Spinal cord (tissue), 10 donors: ENCODE results near the gene PREX1. TPM values are rescaled to one million over a fixed set of nuclear protein-coding genes. Genes with fewer than 3 reads are reported as not detected.

Experiments used
- DNase-seq, 6 donors: peaks; one replicate each; pipeline versions ENCODE4 v3.0.0 to v3.0.0-alpha.2; 2013 to 2015; ENCODE audit warnings: low spot score in 6 of 6, low read depth in 4 of 6
- H3K27ac ChIP-seq: one replicate; pipeline ENCODE4 v1.5.1; 2013; ENCODE audit warnings: low read depth, low read length, control low read depth
- H3K27me3 ChIP-seq: one replicate; pipeline ENCODE4 v1.6.1; 2013; ENCODE audit warnings: low read length; ENCODE audit not compliant: control insufficient read depth, insufficient read depth
- H3K36me3 ChIP-seq: one replicate; pipeline ENCODE4 v1.6.1; 2013; ENCODE audit warnings: low read length; ENCODE audit not compliant: control insufficient read depth, insufficient read depth
- H3K4me1 ChIP-seq: one replicate; pipeline ENCODE4 v1.6.1; 2013; ENCODE audit warnings: low read length; ENCODE audit not compliant: control insufficient read depth, insufficient read depth
- H3K4me3 ChIP-seq: one replicate; pipeline ENCODE4 v1.5.1; 2013; ENCODE audit warnings: low read depth, low read length, control low read depth
- H3K9me3 ChIP-seq: one replicate; pipeline ENCODE4 v1.6.1; 2013; ENCODE audit warnings: low read length; ENCODE audit not compliant: control insufficient read depth, insufficient read depth
- WGBS: methylation state at CpG from one replicate; pipeline ENCODE4 v1.1.5; 2013; ENCODE audit warnings: missing lambda C conversion rate; ENCODE audit not compliant: insufficient coverage; 5-methylcytosine and 5-hydroxymethylcytosine counted together
- polyA plus RNA-seq, 2 donors: library from polyadenylated mRNA; unstranded; fragments of 120-200 nt; gene quantifications; one replicate each; pipeline ENCODE4 v1.2.1, GENCODE V29; 2013; ENCODE audit not compliant: insufficient read length in 2 of 2
- total RNA-seq, 2 donors: library from RNA; depleted of rRNA in 1 of 2; stranded (reverse); fragments of 120-200 nt in 1 of 2; fragments of >200 nt in 1 of 2; gene quantifications; one replicate each; pipeline versions ENCODE4 v1.2.3 to v1.2.4, GENCODE V29; 2013 to 2014
- donor health status: healthy.

Gene PREX1
- total and polyA plus RNA-seq, 4 donors = 46.7 to 99.1 (median 72.9) TPM

GRCh38 chr20:48679599-48679998 is 148.2 kb downstream of the PREX1 start:
- H3K27ac ChIP-seq = no peak overlapping the region
- no peak overlapping the region for H3K4me3 ChIP-seq
- no peaks in the 10 kb centered on the region for H3K27me3 ChIP-seq
- H3K9me3 ChIP-seq = no peaks in the 10 kb centered on the region
- peaks cover 66% of the 10 kb centered on the region for H3K36me3 ChIP-seq
- peaks cover 24% of the 10 kb centered on the region for H3K4me1 ChIP-seq
- 82% methylated on average over 13 of the region's 14 CpGs for WGBS
- DNase-seq = no peak

- H3K27me3 ChIP-seq = no peaks in the 10 kb centered on the region
- 100% methylated on average over 2 of the region's 3 CpGs for WGBS
- peaks cover 18% of the 10 kb centered on the region for H3K4me1 ChIP-seq
- peaks cover 61% of the 10 kb centered on the region for H3K36me3 ChIP-seq
- DNase-seq = no peak
- H3K4me3 ChIP-seq = no peak overlapping the region
- H3K27ac ChIP-seq = no peak overlapping the region
- no peaks in the 10 kb centered on the region for H3K9me3 ChIP-seq
Measured at GRCh38 chr20:48679011-48679410, 148.8 kb downstream of the PREX1 start.

GRCh38 chr20:48678421-48678820 is 149.4 kb downstream of the PREX1 start:
- H3K27me3 ChIP-seq = no peaks in the 10 kb centered on the region
- H3K4me3 ChIP-seq = no peak overlapping the region
- H3K36me3 ChIP-seq = peaks cover 61% of the 10 kb centered on the region
- H3K4me1 ChIP-seq = peaks cover 12% of the 10 kb centered on the region
- WGBS = no CpG with 5 or more reads among the region's 5 CpGs
- H3K27ac ChIP-seq = no peak overlapping the region
- DNase-seq = no peak
- no peaks in the 10 kb centered on the region for H3K9me3 ChIP-seq

- H3K9me3 ChIP-seq = no peaks in the 10 kb centered on the region
- H3K27ac ChIP-seq = no peak overlapping the region
- no peaks in the 10 kb centered on the region for H3K27me3 ChIP-seq
- H3K36me3 ChIP-seq = peaks cover 69% of the 10 kb centered on the region
- DNase-seq = no peak
- H3K4me1 ChIP-seq = no peaks in the 10 kb centered on the region
- no peak overlapping the region for H3K4me3 ChIP-seq
- WGBS = 80% methylated on average over 10 of the region's 12 CpGs
Measured at GRCh38 chr20:48676795-48677460, 150.9 kb downstream of the PREX1 start.

- WGBS = 96% methylated on average over 8 of the region's 9 CpGs
- no peak overlapping the region for H3K27ac ChIP-seq
- H3K27me3 ChIP-seq = no peaks in the 10 kb centered on the region
- H3K4me3 ChIP-seq = no peak overlapping the region
- H3K9me3 ChIP-seq = no peaks in the 10 kb centered on the region
- H3K4me1 ChIP-seq = no peaks in the 10 kb centered on the region
- DNase-seq = no peak
- H3K36me3 ChIP-seq = peaks cover 67% of the 10 kb centered on the region
Measured at GRCh38 chr20:48676125-48676524, 151.7 kb downstream of the PREX1 start.

- Histone ChIP-seq H3K27ac (no peak overlapping the region), H3K4me3 (no peak overlapping the region), H3K9me3 (no peaks in the 10 kb centered on the region), H3K27me3 (no peaks in the 10 kb centered on the region), H3K4me1 (peaks cover 11% of the 10 kb centered on the region), H3K36me3 (peaks cover 60% of the 10 kb centered on the region)
- no peak for DNase-seq
- 87% methylated on average over 3 of the region's 3 CpGs for WGBS
Measured at GRCh38 chr20:48674461-48674860, 153.3 kb downstream of the PREX1 start.

- H3K27ac ChIP-seq = no peak overlapping the region
- WGBS = 90% methylated on average over 2 of the region's 4 CpGs
Measured at GRCh38 chr20:48673507-48673906, 154.3 kb downstream of the PREX1 start.

GRCh38 chr20:48672324-48672723 is 155.5 kb downstream of the PREX1 start:
- Histone ChIP-seq H3K27me3 (no peaks in the 10 kb centered on the region), H3K36me3 (peaks cover 64% of the 10 kb centered on the region), H3K4me3 (no peak overlapping the region), H3K27ac (no peak overlapping the region), H3K4me1 (peaks cover 31% of the 10 kb centered on the region), H3K9me3 (no peaks in the 10 kb centered on the region)
- 94% methylated on average over 8 of the region's 8 CpGs for WGBS
- DNase-seq = no peak

More at GRCh38 chr20:48673507-48673906, 154.3 kb downstream of the PREX1 start:
- Histone ChIP-seq H3K9me3 (no peaks in the 10 kb centered on the region), H3K4me3 (no peak overlapping the region), H3K27me3 (no peaks in the 10 kb centered on the region), H3K4me1 (peaks cover 20% of the 10 kb centered on the region), H3K36me3 (peaks cover 59% of the 10 kb centered on the region)
- DNase-seq = no peak

- H3K27ac ChIP-seq = no peak overlapping the region
- peaks cover 31% of the 10 kb centered on the region for H3K4me1 ChIP-seq
- no peaks in the 10 kb centered on the region for H3K9me3 ChIP-seq
- H3K27me3 ChIP-seq = no peaks in the 10 kb centered on the region
- no CpG with 5 or more reads among the region's 3 CpGs for WGBS
- H3K4me3 ChIP-seq = no peak overlapping the region
- no peak for DNase-seq
- H3K36me3 ChIP-seq = peaks cover 55% of the 10 kb centered on the region
Measured at GRCh38 chr20:48671141-48671540, 156.7 kb downstream of the PREX1 start.

GRCh38 chr20:48669946-48670605 is 157.7 kb downstream of the PREX1 start:
- peaks cover 50% of the 10 kb centered on the region for H3K36me3 ChIP-seq
- WGBS = 85% methylated on average over 9 of the region's 11 CpGs

More at GRCh38 chr20:48669946-48670605, 157.7 kb downstream of the PREX1 start:
- peaks cover 31% of the 10 kb centered on the region for H3K4me1 ChIP-seq
- DNase-seq = no peak
- H3K27ac ChIP-seq = no peak overlapping the region
- no peaks in the 10 kb centered on the region for H3K9me3 ChIP-seq
- H3K27me3 ChIP-seq = no peaks in the 10 kb centered on the region
- H3K4me3 ChIP-seq = no peak overlapping the region
